MV-4-11 (cell line): ENCODE results near the gene GPR107.
A peak's percentile ranks its signal among the peaks of the same experiment; 100 is the strongest.

Experiments
- DNase-seq: peaks from one replicate; lab custom pipeline; 2025; lab: John Stamatoyannopoulos, UW

Gene GPR107

GRCh38 chr9:130110166-130110565 is 56.5 kb downstream of the GPR107 start:
- DNase-seq: peak; percentile 1

GRCh38 chr9:130110596-130111021 is 56.9 kb downstream of the GPR107 start:
- DNase-seq: no peak

- DNase-seq: no peak
Measured at GRCh38 chr9:130111786-130112537, 58.3 kb downstream of the GPR107 start.

- DNase-seq: no peak
Measured at GRCh38 chr9:130112538-130113151, 58.9 kb downstream of the GPR107 start.

GRCh38 chr9:130114741-130115140 is 61.0 kb downstream of the GPR107 start:
- no peak for DNase-seq

- no peak for DNase-seq
Measured at GRCh38 chr9:130116346-130116745, 62.6 kb downstream of the GPR107 start.

GRCh38 chr9:130117376-130117775 is 63.7 kb downstream of the GPR107 start:
- DNase-seq: no peak

GRCh38 chr9:130117816-130118632 is 64.3 kb downstream of the GPR107 start:
- DNase-seq: peak; percentile 39

- peak; percentile 20 for DNase-seq
Measured at GRCh38 chr9:130118841-130119518, 65.3 kb downstream of the GPR107 start.

- no peak for DNase-seq
Measured at GRCh38 chr9:130119519-130120298, 66.0 kb downstream of the GPR107 start.

- no peak for DNase-seq
Measured at GRCh38 chr9:130120299-130120587, 66.5 kb downstream of the GPR107 start.

GRCh38 chr9:130120832-130121231 is 67.1 kb downstream of the GPR107 start:
- no peak for DNase-seq

GRCh38 chr9:130122456-130122855 is 68.8 kb downstream of the GPR107 start:
- no peak for DNase-seq

- DNase-seq: no peak
Measured at GRCh38 chr9:130124085-130124860, 70.6 kb downstream of the GPR107 start.

GRCh38 chr9:130126721-130127433 is 73.2 kb downstream of the GPR107 start:
- no peak for DNase-seq

GRCh38 chr9:130128251-130128650 is 74.5 kb downstream of the GPR107 start:
- peak; percentile 90 for DNase-seq

GRCh38 chr9:130128733-130129431 is 75.2 kb downstream of the GPR107 start:
- DNase-seq: peak; percentile 92

- DNase-seq: no peak
Measured at GRCh38 chr9:130129432-130130061, 75.8 kb downstream of the GPR107 start.

GRCh38 chr9:130132746-130133145 is 79.0 kb downstream of the GPR107 start:
- DNase-seq: no peak
